ENCODE measurements around the gene NSD1.
A peak's percentile ranks its signal among the peaks of the same experiment; 100 is the strongest.

NSD1 gene
- long read RNA-seq, partial matches to known transcripts = 13 of 60 reads
- long read RNA-seq, other reads (novel, unspliced or antisense) = 44 of 60 reads

- no peak for TF ChIP-seq SPI1 (IDR thresholded peaks at IDR 0.05; ENCODE audit: borderline replicate concordance, low read depth)
- TF ChIP-seq POLR2AphosphoS5 (IDR thresholded peaks at IDR 0.05; ENCODE audit: low read depth) = no peak
- no peak for TF ChIP-seq CTCF (IDR thresholded peaks at IDR 0.05; ENCODE audit: insufficient read depth, low read length)
- TF ChIP-seq REST (IDR thresholded peaks at IDR 0.05; ENCODE audit: insufficient replicate concordance, low read depth) = no peak
- no peak for TF ChIP-seq GABPA (IDR thresholded peaks at IDR 0.05; ENCODE audit: low read depth)
- Histone ChIP-seq H3K27me3 (ENCODE audit: insufficient read depth, poor library complexity, severe bottlenecking) (no peaks in the 10 kb centered on the region), H3K4me3 (replicated peaks; ENCODE audit: insufficient read depth, low read length) (peak within 1 kb of the TSS; percentile 64), H3K27ac (replicated peaks) (peak within 1 kb of the TSS; percentile 83)
- DNase-seq (ENCODE audit: low read depth in 1 of 2, low spot score in 1 of 2) = peak; percentile 78 to 83
These were observed at the start of gene NSD1 for GRCh38 chr5:177133096-177133852. Gene NSD1 (plus strand): TSS chr5:177133773. CDS start chr5:177135104, 1,331 bp downstream.

GRCh38 chr5:177084175-177084574, 49.4 kb upstream of the NSD1 start:
- DNase-seq (ENCODE audit: low read depth in 1 of 2, low spot score in 1 of 2) = no peak
- TF ChIP-seq REST (IDR thresholded peaks at IDR 0.05; ENCODE audit: insufficient replicate concordance, low read depth) = no peak
- no peak for TF ChIP-seq GABPA (IDR thresholded peaks at IDR 0.05; ENCODE audit: low read depth)
- TF ChIP-seq CTCF (IDR thresholded peaks at IDR 0.05; ENCODE audit: insufficient read depth, low read length) = no peak
- TF ChIP-seq SPI1 (IDR thresholded peaks at IDR 0.05; ENCODE audit: borderline replicate concordance, low read depth) = no peak
- TF ChIP-seq POLR2AphosphoS5 (IDR thresholded peaks at IDR 0.05; ENCODE audit: low read depth) = no peak
- peaks cover 13% of the 10 kb centered on the region for H3K27me3 ChIP-seq (ENCODE audit: insufficient read depth, poor library complexity, severe bottlenecking)
- H3K27ac ChIP-seq (replicated peaks) = no peak overlapping the region
- no peak overlapping the region for H3K4me3 ChIP-seq (replicated peaks; ENCODE audit: insufficient read depth, low read length)

- Histone ChIP-seq H3K4me3 (replicated peaks; ENCODE audit: insufficient read depth, low read length) (no peak overlapping the region), H3K27ac (replicated peaks) (no peak overlapping the region), H3K27me3 (ENCODE audit: insufficient read depth, poor library complexity, severe bottlenecking) (peaks cover 13% of the 10 kb centered on the region)
- no peak for TF ChIP-seq REST (IDR thresholded peaks at IDR 0.05; ENCODE audit: insufficient replicate concordance, low read depth)
- TF ChIP-seq GABPA (IDR thresholded peaks at IDR 0.05; ENCODE audit: low read depth) = no peak
- no peak for TF ChIP-seq SPI1 (IDR thresholded peaks at IDR 0.05; ENCODE audit: borderline replicate concordance, low read depth)
- TF ChIP-seq CTCF (IDR thresholded peaks at IDR 0.05; ENCODE audit: insufficient read depth, low read length) = no peak
- no peak for TF ChIP-seq POLR2AphosphoS5 (IDR thresholded peaks at IDR 0.05; ENCODE audit: low read depth)
- peak in 1 of 2 experiments; percentile 5 for DNase-seq (ENCODE audit: low read depth in 1 of 2, low spot score in 1 of 2)
These were observed 47.5 kb upstream of the NSD1 start for GRCh38 chr5:177085985-177086653.
